Adrenal gland (tissue), 5 donors: ENCODE results near the gene CADM1.

Experiments
- POLR2A ChIP-seq, 2 donors: fragments of 450-650 bp; IDR thresholded peaks; one replicate each; pipeline ENCODE4 v1.6.1; 2017; ENCODE audit warnings: antibody characterized with exemption in 2 of 2, mild to moderate bottlenecking in 2 of 2, moderate library complexity in 1 of 2
- TF ChIP-seq, protein P1 (sequence below), 6 experiments: fragments of 450-650 bp in 4 of 6; fragments of 200-600 bp in 2 of 6; sonication (generic) in 1 of 6; IDR thresholded peaks; 1 replicate in 5 of 6; 2 replicates in 1 of 6; pipeline versions ENCODE4 v1.5.1 to v1.8.0; 2016 to 2021; ENCODE audit warnings: antibody characterized with exemption in 6 of 6, mild to moderate bottlenecking in 2 of 6, moderate library complexity in 1 of 6
- donor health status: DM: no; HTN: no; CAD: no.

DNA sequence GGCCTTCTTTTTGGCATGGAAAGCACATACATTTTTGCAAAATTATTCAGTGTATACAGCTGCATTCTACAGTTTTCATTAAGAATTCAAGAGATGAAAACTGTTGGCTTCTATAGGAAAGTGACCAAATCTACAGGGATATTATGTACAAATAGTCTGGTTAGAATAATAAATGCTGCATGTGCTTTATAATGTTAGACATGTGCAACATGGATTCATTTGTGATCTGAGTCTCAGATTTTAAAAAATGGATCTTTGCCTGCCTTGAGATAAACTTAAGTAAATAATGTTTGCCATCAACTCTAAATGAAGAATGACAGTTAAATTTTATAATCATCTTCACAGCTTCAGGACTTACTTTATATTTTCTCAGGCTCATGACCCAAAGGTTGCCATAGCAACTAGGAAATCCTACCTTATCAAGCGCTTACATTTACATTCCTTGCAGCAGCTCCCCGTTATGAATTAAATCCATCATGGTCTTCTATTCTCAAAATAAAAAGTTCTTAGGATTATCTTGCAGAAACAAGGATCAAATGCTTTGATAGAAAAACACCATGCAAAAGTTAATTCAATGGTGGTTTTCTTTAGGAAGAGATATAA is 200.2 kb downstream of the CADM1 start:
- TF ChIP-seq, protein P1, sequence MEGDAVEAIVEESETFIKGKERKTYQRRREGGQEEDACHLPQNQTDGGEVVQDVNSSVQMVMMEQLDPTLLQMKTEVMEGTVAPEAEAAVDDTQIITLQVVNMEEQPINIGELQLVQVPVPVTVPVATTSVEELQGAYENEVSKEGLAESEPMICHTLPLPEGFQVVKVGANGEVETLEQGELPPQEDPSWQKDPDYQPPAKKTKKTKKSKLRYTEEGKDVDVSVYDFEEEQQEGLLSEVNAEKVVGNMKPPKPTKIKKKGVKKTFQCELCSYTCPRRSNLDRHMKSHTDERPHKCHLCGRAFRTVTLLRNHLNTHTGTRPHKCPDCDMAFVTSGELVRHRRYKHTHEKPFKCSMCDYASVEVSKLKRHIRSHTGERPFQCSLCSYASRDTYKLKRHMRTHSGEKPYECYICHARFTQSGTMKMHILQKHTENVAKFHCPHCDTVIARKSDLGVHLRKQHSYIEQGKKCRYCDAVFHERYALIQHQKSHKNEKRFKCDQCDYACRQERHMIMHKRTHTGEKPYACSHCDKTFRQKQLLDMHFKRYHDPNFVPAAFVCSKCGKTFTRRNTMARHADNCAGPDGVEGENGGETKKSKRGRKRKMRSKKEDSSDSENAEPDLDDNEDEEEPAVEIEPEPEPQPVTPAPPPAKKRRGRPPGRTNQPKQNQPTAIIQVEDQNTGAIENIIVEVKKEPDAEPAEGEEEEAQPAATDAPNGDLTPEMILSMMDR (IDR thresholded peaks at IDR 0.05), result no peak
- no peak for TF ChIP-seq POLR2A (IDR thresholded peaks at IDR 0.05)
